Subcutaneous adipose tissue (tissue), 4 donors: ENCODE results near the gene ZHX3. TPM values are rescaled to one million over a fixed set of nuclear protein-coding genes. Genes with fewer than 3 reads are reported as not detected.

Experiments
- CTCF ChIP-seq: fragments of 450-650 bp; IDR thresholded peaks from one replicate; pipeline ENCODE4 v1.5.1; 2016; ENCODE audit warnings: low read depth, mild to moderate bottlenecking, control low read depth, antibody characterized with exemption, moderate library complexity
- total RNA-seq, 4 donors: library from RNA; depleted of rRNA; stranded (reverse); fragments of >200 nt; gene quantifications; one replicate each; pipeline ENCODE4 v1.1.0, GENCODE V29; 2016

Gene ZHX3
- total RNA-seq, 4 donors from 2014 or later, result 31.0 to 50.9 (median 37.9) TPM

- TF ChIP-seq CTCF, result no peak
These were observed 84.3 kb downstream of the ZHX3 start for GRCh38 chr20:41232973-41233926.

GRCh38 chr20:41231136-41231535 is 86.4 kb downstream of the ZHX3 start:
- no peak for TF ChIP-seq CTCF

GRCh38 chr20:41230136-41230535 is 87.4 kb downstream of the ZHX3 start:
- TF ChIP-seq CTCF, result no peak

GRCh38 chr20:41229259-41229658 is 88.3 kb downstream of the ZHX3 start:
- TF ChIP-seq CTCF, result no peak

- TF ChIP-seq CTCF, result no peak
These were observed 88.7 kb downstream of the ZHX3 start for GRCh38 chr20:41228858-41229257.

GRCh38 chr20:41226426-41226825 is 91.1 kb downstream of the ZHX3 start:
- no peak for TF ChIP-seq CTCF

- no peak for TF ChIP-seq CTCF
These were observed 92.4 kb downstream of the ZHX3 start for GRCh38 chr20:41225091-41225490.
